HEK293T (cell line): ENCODE data around the gene CCR2.

Source experiments
- BHLHE40 ChIP-seq: fragments of 450-650 bp; IDR thresholded peaks from 2 replicates; pipeline ENCODE4 v1.6.1; 2016; ENCODE audit warnings: mild to moderate bottlenecking, moderate library complexity, borderline replicate concordance
- FOXA1 ChIP-seq: fragments of 450-650 bp; IDR thresholded peaks from 2 replicates; pipeline ENCODE4 v1.6.1; 2016; ENCODE audit warnings: mild to moderate bottlenecking
- FOXK2 ChIP-seq: fragments of 450-650 bp; IDR thresholded peaks from 2 replicates; pipeline ENCODE4 v1.6.1; 2016; ENCODE audit warnings: mild to moderate bottlenecking
- L3MBTL2 ChIP-seq: fragments of 450-650 bp; conservative IDR thresholded peaks from 2 replicates; pipeline ENCODE4 v1.6.1; 2016; ENCODE audit warnings: mild to moderate bottlenecking
- SUZ12 ChIP-seq: fragments of 450-650 bp; IDR thresholded peaks from 2 replicates; pipeline ENCODE4 v1.6.1; 2016; ENCODE audit warnings: mild to moderate bottlenecking
- ZNF384 ChIP-seq: fragments of 450-650 bp; IDR thresholded peaks from 2 replicates; pipeline ENCODE4 v1.6.1; 2016

- TF ChIP-seq SUZ12 (no peak), FOXA1 (no peak), L3MBTL2 (no peak), BHLHE40 (no peak), FOXK2 (no peak), ZNF384 (no peak)
These were observed 7.7 kb downstream of the CCR2 start for GRCh38 chr3:46361408-46362283.
